Sigmoid colon (tissue), 4 donors: ENCODE measurements around the gene MOCS1.

Experiments used
- CTCF ChIP-seq, 4 experiments: fragments of 450-650 bp in 3 of 4; fragments of 200-600 bp in 1 of 4; IDR thresholded peaks; one replicate each; pipeline ENCODE4 v1.5.1; 2016 to 2019; ENCODE audit warnings: antibody characterized with exemption in 4 of 4, mild to moderate bottlenecking in 3 of 4, moderate library complexity in 2 of 4
- EP300 ChIP-seq, 4 donors: sonication (generic); formaldehyde crosslinking; IDR thresholded peaks; one replicate each; pipeline ENCODE4 v1.6.1; 2017; ENCODE audit warnings: antibody characterized with exemption in 4 of 4
- POLR2A ChIP-seq, 2 donors: fragments of 450-650 bp; IDR thresholded peaks; one replicate each; pipeline ENCODE4 v1.6.1; 2016; ENCODE audit warnings: antibody characterized with exemption in 2 of 2, mild to moderate bottlenecking in 2 of 2, moderate library complexity in 2 of 2
- POLR2AphosphoS5 ChIP-seq, 4 donors: sonication (generic); formaldehyde crosslinking; IDR thresholded peaks; one replicate each; pipeline ENCODE4 v1.6.1; 2017; ENCODE audit warnings: antibody characterized with exemption in 4 of 4

GRCh38 chr6:39983193-39983592 is 48.9 kb upstream of the MOCS1 start:
- TF ChIP-seq CTCF (IDR thresholded peaks at IDR 0.05) (no peak), POLR2A (IDR thresholded peaks at IDR 0.05) (no peak), POLR2AphosphoS5 (IDR thresholded peaks at IDR 0.05) (no peak), EP300 (IDR thresholded peaks at IDR 0.05) (no peak)
